Measurements from ENCODE around the gene TTC3. TPM values are rescaled to one million over a fixed set of nuclear protein-coding genes. Genes with fewer than 3 reads are reported as not detected.
A peak's percentile ranks its signal among the peaks of the same experiment; 100 is the strongest.

Gene TTC3
- total and polyA plus RNA-seq, 2 of the 13 experiments (the other 11 are each of a cell fraction or from before 2014, with no cell fraction given), result 55.7 to 108 TPM

GRCh38 chr21:37207441-37208009 is 134.5 kb downstream of the TTC3 start (continued):
- no peak for TF ChIP-seq PRMT3 (CRISPR knock-in tag; IDR thresholded peaks at IDR 0.05; ENCODE audit: borderline replicate concordance, low read depth)
- no peak for TF ChIP-seq NFATC3 (CRISPR knock-in tag; IDR thresholded peaks at IDR 0.05)
- no peak for TF ChIP-seq ZBTB4 (CRISPR knock-in tag; IDR thresholded peaks at IDR 0.05; ENCODE audit: borderline replicate concordance)
- TF ChIP-seq MXI1 (IDR thresholded peaks at IDR 0.05; ENCODE audit: borderline replicate concordance, low read depth, low read length), result peak; percentile 89; the same call in 2 of the 3 replicates
- TF ChIP-seq ZNF768 (CRISPR knock-in tag; IDR thresholded peaks at IDR 0.05), result no peak
- no peak for TF ChIP-seq MAF1 (CRISPR knock-in tag; IDR thresholded peaks at IDR 0.05; ENCODE audit: borderline replicate concordance)
- TF ChIP-seq ZNF720 (CRISPR knock-in tag; IDR thresholded peaks at IDR 0.05), result no peak
- no peak for TF ChIP-seq SMAD3 (CRISPR knock-in tag; IDR thresholded peaks at IDR 0.05)
- TF ChIP-seq HMG20B (CRISPR knock-in tag; conservative IDR thresholded peaks at IDR 0.05), result no peak
- no peak for TF ChIP-seq ZFYVE20 (CRISPR knock-in tag; IDR thresholded peaks at IDR 0.05; ENCODE audit: borderline replicate concordance, low read depth)
- no peak for TF ChIP-seq ZNF383 (CRISPR knock-in tag; IDR thresholded peaks at IDR 0.05; ENCODE audit: borderline replicate concordance)
- no peak for TF ChIP-seq ZNF576 (CRISPR knock-in tag; IDR thresholded peaks at IDR 0.05)
- no peak for TF ChIP-seq IRF9 (CRISPR knock-in tag; IDR thresholded peaks at IDR 0.05; ENCODE audit: borderline replicate concordance)
- TF ChIP-seq SATB2 (CRISPR knock-in tag; IDR thresholded peaks at IDR 0.05), result no peak
- TF ChIP-seq ZNF557 (CRISPR knock-in tag; IDR thresholded peaks at IDR 0.05), result no peak
- no peak for TF ChIP-seq ARID2 (CRISPR knock-in tag; IDR thresholded peaks at IDR 0.05; ENCODE audit: borderline replicate concordance)
- no peak for TF ChIP-seq HMGA1 (CRISPR knock-in tag; conservative IDR thresholded peaks at IDR 0.05)
- no peak for TF ChIP-seq PHF21A (CRISPR knock-in tag; IDR thresholded peaks at IDR 0.05)
- peak; percentile 68; the same call in 1 of the 2 replicates for TF ChIP-seq SOX5 (CRISPR knock-in tag; IDR thresholded peaks at IDR 0.05; ENCODE audit: borderline replicate concordance)
- no peak for TF ChIP-seq ZNF362 (CRISPR knock-in tag; IDR thresholded peaks at IDR 0.05; ENCODE audit: borderline replicate concordance)
- no peak for TF ChIP-seq ZNF432 (CRISPR knock-in tag; IDR thresholded peaks at IDR 0.05; ENCODE audit: borderline replicate concordance)
- no peak for TF ChIP-seq ZNF678 (CRISPR knock-in tag; IDR thresholded peaks at IDR 0.05)
- TF ChIP-seq CEBPG (CRISPR knock-in tag; IDR thresholded peaks at IDR 0.05), result no peak

Measured in HepG2 (cell line).